GM23338 (cell line): ENCODE data around the gene SLC7A14.
A peak's percentile ranks its signal among the peaks of the same experiment; 100 is the strongest.

Experiments
- CREB1 ChIP-seq: fragments of 250-450 bp; sonication (Bioruptor Pico); IDR thresholded peaks from 2 replicates; pipeline ENCODE4 v1.5.0; 2020; ENCODE audit warnings: low read depth, mild to moderate bottlenecking, moderate library complexity
- EZH2 ChIP-seq: fragments of 200-600 bp; sonication (generic); IDR thresholded peaks from one replicate; pipeline ENCODE4 v1.8.0; 2017; ENCODE audit warnings: antibody characterized with exemption, mild to moderate bottlenecking, low read depth; ENCODE audit not compliant: unreplicated experiment
- EZH2phosphoT487 ChIP-seq: fragments of 200-600 bp; sonication (generic); IDR thresholded peaks from one replicate; pipeline ENCODE4 v1.8.1; 2018; ENCODE audit warnings: antibody characterized with exemption; ENCODE audit not compliant: unreplicated experiment
- JUNB ChIP-seq: IDR thresholded peaks from one replicate; pipeline ENCODE4 v1.6.1; 2016; ENCODE audit warnings: antibody characterized with exemption; ENCODE audit not compliant: unreplicated experiment
- NANOG ChIP-seq: IDR thresholded peaks from 2 replicates; pipeline ENCODE4 v1.6.1; 2016; ENCODE audit warnings: antibody characterized with exemption, borderline replicate concordance
- POLR2AphosphoS5 ChIP-seq: IDR thresholded peaks from 2 replicates; pipeline ENCODE4 v1.6.1; 2016; ENCODE audit warnings: antibody characterized with exemption, low read depth
- TF ChIP-seq, protein P1 (sequence below), 2 experiments: fragments of 200-600 bp in 1 of 2; sonication (generic) in 1 of 2; conservative IDR thresholded peaks; 2 replicates each; pipeline versions ENCODE4 v1.5.1 to v1.6.1; 2016 to 2017; ENCODE audit warnings: antibody characterized with exemption in 2 of 2, low read depth in 2 of 2, mild to moderate bottlenecking in 2 of 2, moderate library complexity in 1 of 2
- TF ChIP-seq, protein P2 (sequence below): IDR thresholded peaks from one replicate; pipeline ENCODE4 v1.6.1; 2018; ENCODE audit warnings: antibody characterized with exemption; ENCODE audit not compliant: unreplicated experiment

DNA sequence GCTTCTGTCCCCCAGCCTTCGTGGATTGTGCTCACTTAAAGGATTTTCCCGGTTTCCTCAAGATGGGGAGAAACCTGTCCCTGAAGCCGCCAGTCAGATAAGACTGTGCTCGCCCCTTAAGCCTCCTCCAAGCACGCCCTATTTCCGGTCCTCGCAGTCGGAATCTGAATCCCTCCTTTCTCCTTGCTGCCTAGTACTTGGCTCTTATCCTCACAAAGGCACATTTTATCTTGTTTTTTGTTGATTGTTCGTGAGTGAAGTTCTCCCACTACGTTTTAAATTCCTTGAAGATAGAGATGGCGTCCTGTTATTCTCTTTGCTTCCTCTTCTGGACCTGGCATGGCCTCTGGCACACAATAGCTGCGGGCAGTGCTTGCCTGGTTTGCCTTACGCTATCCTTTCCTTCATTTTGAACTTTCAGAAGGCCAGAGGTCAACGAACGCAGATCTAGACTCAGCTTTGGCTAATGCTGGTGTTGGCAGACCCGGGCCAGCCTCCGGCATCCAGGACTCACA lies 165.5 kb downstream of the SLC7A14 start:
- TF ChIP-seq, protein P1, sequence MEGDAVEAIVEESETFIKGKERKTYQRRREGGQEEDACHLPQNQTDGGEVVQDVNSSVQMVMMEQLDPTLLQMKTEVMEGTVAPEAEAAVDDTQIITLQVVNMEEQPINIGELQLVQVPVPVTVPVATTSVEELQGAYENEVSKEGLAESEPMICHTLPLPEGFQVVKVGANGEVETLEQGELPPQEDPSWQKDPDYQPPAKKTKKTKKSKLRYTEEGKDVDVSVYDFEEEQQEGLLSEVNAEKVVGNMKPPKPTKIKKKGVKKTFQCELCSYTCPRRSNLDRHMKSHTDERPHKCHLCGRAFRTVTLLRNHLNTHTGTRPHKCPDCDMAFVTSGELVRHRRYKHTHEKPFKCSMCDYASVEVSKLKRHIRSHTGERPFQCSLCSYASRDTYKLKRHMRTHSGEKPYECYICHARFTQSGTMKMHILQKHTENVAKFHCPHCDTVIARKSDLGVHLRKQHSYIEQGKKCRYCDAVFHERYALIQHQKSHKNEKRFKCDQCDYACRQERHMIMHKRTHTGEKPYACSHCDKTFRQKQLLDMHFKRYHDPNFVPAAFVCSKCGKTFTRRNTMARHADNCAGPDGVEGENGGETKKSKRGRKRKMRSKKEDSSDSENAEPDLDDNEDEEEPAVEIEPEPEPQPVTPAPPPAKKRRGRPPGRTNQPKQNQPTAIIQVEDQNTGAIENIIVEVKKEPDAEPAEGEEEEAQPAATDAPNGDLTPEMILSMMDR (conservative IDR thresholded peaks at IDR 0.05; ENCODE audit: low read depth in 2 of 2) = no peak
- TF ChIP-seq EZH2 (peak; percentile 53), EZH2phosphoT487 (no peak), CREB1 (CRISPR knock-in tag) (no peak), POLR2AphosphoS5 (no peak), JUNB (no peak), NANOG (no peak)
- TF ChIP-seq, protein P2, sequence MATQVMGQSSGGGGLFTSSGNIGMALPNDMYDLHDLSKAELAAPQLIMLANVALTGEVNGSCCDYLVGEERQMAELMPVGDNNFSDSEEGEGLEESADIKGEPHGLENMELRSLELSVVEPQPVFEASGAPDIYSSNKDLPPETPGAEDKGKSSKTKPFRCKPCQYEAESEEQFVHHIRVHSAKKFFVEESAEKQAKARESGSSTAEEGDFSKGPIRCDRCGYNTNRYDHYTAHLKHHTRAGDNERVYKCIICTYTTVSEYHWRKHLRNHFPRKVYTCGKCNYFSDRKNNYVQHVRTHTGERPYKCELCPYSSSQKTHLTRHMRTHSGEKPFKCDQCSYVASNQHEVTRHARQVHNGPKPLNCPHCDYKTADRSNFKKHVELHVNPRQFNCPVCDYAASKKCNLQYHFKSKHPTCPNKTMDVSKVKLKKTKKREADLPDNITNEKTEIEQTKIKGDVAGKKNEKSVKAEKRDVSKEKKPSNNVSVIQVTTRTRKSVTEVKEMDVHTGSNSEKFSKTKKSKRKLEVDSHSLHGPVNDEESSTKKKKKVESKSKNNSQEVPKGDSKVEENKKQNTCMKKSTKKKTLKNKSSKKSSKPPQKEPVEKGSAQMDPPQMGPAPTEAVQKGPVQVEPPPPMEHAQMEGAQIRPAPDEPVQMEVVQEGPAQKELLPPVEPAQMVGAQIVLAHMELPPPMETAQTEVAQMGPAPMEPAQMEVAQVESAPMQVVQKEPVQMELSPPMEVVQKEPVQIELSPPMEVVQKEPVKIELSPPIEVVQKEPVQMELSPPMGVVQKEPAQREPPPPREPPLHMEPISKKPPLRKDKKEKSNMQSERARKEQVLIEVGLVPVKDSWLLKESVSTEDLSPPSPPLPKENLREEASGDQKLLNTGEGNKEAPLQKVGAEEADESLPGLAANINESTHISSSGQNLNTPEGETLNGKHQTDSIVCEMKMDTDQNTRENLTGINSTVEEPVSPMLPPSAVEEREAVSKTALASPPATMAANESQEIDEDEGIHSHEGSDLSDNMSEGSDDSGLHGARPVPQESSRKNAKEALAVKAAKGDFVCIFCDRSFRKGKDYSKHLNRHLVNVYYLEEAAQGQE = no peak
